Left ventricle myocardium inferior (tissue), 1 donor: ENCODE measurements around the gene BASP1. TPM values are rescaled to one million over a fixed set of nuclear protein-coding genes. Genes with fewer than 3 reads are reported as not detected.

Experiments
- DNase-seq: peaks from one replicate; pipeline ENCODE4 v3.0.0-alpha.2; 2020
- H3K27ac ChIP-seq: fragments of 200-600 bp; replicated peaks from 2 replicates; pipeline ENCODE4 v1.8.0; 2021
- H3K27me3 ChIP-seq: fragments of 200-600 bp; 2 replicates; pipeline ENCODE4 v1.8.0; 2021; ENCODE audit warnings: low read depth
- H3K36me3 ChIP-seq: fragments of 200-600 bp; 2 replicates; pipeline ENCODE4 v1.8.0; 2021
- H3K4me1 ChIP-seq: fragments of 200-600 bp; 2 replicates; pipeline ENCODE4 v1.8.0; 2021
- H3K4me3 ChIP-seq: fragments of 200-600 bp; 2 replicates; pipeline ENCODE4 v1.8.0; 2021; ENCODE audit warnings: mild to moderate bottlenecking, moderate library complexity
- H3K9me3 ChIP-seq: fragments of 200-600 bp; replicated peaks from 2 replicates; pipeline ENCODE4 v1.8.0; 2021
- CTCF ChIP-seq: fragments of 200-600 bp; IDR thresholded peaks from 2 replicates; pipeline ENCODE4 v1.8.0; 2021; ENCODE audit warnings: antibody characterized with exemption, mild to moderate bottlenecking, borderline replicate concordance
- intact Hi-C: fragments of 100-400 bp; cut with micrococcal nuclease; formaldehyde crosslinking; loops from one replicate; pipeline ENCODE4 v1.11.0; 2022
- total RNA-seq: library from RNA; stranded (reverse); fragmentation: NEBNext Ultra II Directional; extraction: Animal tissue kit (Norgen Biotek cat#: 25700); gene quantifications from one replicate; pipeline ENCODE4 v1.2.1, GENCODE V29; 2021
- donor health status: DM: no; HTN: yes; CAD: no; lungs with severe emphysema.

Gene BASP1
- total RNA-seq, 1 donor from 2014 or later, result 3.7 TPM

DNA sequence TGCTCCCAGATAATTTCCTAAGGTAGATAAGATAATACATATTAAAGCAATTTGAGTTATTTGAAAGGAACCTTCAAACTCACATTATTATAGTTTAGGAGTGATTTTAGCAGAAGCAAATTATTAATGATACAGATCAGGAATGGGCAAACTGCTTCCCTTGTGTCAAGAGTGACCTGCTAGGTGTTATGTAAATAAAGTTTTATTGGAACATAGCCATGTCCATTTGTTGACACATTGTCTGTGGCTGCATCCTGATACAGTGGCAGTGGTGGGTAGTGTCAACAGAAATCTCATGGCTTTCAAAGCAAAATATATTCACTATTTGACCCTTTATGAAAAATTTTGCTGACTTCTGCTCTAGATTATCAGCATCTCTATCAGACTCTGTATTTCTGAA lies 11.4 kb upstream of the BASP1 start:
- H3K36me3 ChIP-seq, result no peaks in the 10 kb centered on the region
- peaks cover 95% of the 10 kb centered on the region for H3K27me3 ChIP-seq
- H3K4me3 ChIP-seq, result no peak overlapping the region
- DNase-seq, result no peak
- no peak overlapping the region for H3K27ac ChIP-seq
- intact Hi-C loops, result no loop called here
- no peaks in the 10 kb centered on the region for H3K4me1 ChIP-seq
- no peaks in the 10 kb centered on the region for H3K9me3 ChIP-seq
- TF ChIP-seq CTCF, result no peak

DNA sequence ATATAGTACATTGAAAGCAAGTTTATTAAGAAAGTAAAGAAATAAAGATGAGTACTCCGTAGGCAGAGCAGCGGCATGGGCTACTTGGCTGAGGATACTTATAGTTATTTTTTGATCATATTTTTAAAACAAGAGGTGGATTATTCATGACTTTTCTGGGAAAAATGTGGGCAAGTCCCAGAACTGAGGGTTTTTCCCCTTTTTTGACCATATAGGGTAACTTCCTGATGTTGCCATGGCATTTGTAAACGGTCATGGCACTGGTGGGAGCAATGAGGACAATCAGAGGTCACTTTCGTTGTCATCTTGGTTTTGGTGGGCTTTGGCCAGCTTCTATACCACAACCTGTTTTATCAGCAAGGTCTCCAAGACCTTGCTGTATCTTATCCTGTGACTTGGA lies 5.2 kb upstream of the BASP1 start:
- Histone ChIP-seq H3K4me3 (no peak overlapping the region), H3K9me3 (no peaks in the 10 kb centered on the region), H3K36me3 (no peaks in the 10 kb centered on the region), H3K27me3 (peaks cover 90% of the 10 kb centered on the region), H3K27ac (no peak overlapping the region), H3K4me1 (peaks cover 7% of the 10 kb centered on the region)
- DNase-seq, result no peak
- intact Hi-C loops, result no loop called here
- TF ChIP-seq CTCF, result no peak

GRCh38 chr5:17212996-17213395 lies 4.4 kb upstream of the BASP1 start:
- no peak for TF ChIP-seq CTCF

DNA sequence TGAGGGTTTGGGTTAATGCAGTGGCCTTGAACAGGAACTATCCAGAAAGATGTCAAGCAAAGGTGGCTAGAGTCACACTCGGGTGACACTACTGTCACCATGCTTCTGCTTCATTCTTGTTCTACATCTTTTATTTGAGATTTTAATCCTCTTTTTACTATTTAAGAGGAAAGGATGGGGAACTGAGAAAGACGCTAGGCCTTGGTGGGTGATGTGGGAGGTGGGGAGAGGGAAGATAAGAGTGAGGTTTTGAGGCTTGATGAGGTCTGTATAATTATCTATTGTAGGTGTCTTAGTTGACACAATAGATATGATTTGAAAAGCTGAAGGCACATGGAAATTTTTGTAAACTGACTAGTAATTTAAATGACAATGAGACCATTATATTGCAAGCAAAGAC lies 3.5 kb upstream of the BASP1 start:
- Histone ChIP-seq H3K27me3 (peaks cover 90% of the 10 kb centered on the region), H3K4me1 (peaks cover 23% of the 10 kb centered on the region), H3K9me3 (no peaks in the 10 kb centered on the region), H3K27ac (no peak overlapping the region), H3K36me3 (no peaks in the 10 kb centered on the region), H3K4me3 (no peak overlapping the region)
- no peak for DNase-seq
- intact Hi-C loops, result no loop called here
- TF ChIP-seq CTCF, result no peak

More at GRCh38 chr5:17212996-17213395, 4.4 kb upstream of the BASP1 start:
- Histone ChIP-seq H3K4me1 (peaks cover 14% of the 10 kb centered on the region), H3K36me3 (no peaks in the 10 kb centered on the region), H3K4me3 (no peak overlapping the region), H3K27me3 (peaks cover 90% of the 10 kb centered on the region), H3K27ac (no peak overlapping the region), H3K9me3 (no peaks in the 10 kb centered on the region)
- intact Hi-C loops, result no loop called here
- no peak for DNase-seq

GRCh38 chr5:17214893-17215292 lies 2.5 kb upstream of the BASP1 start:
- no peaks in the 10 kb centered on the region for H3K9me3 ChIP-seq
- no peak for DNase-seq
- no peaks in the 10 kb centered on the region for H3K36me3 ChIP-seq
- H3K27me3 ChIP-seq, result peaks cover 93% of the 10 kb centered on the region
- intact Hi-C loops, result loop anchor here (5.0 kb wide), 1 partner anchor 1097 kb away; no protein-coding TSS in a partner anchor
- H3K4me1 ChIP-seq, result peaks cover 25% of the 10 kb centered on the region
- no peak overlapping the region for H3K27ac ChIP-seq
- H3K4me3 ChIP-seq, result no peak overlapping the region
- TF ChIP-seq CTCF, result no peak

GRCh38 chr5:17215361-17215760 lies 2.1 kb upstream of the BASP1 start:
- Histone ChIP-seq H3K36me3 (no peaks in the 10 kb centered on the region), H3K4me1 (peaks cover 25% of the 10 kb centered on the region), H3K9me3 (no peaks in the 10 kb centered on the region), H3K4me3 (no peak overlapping the region), H3K27ac (no peak overlapping the region), H3K27me3 (peaks cover 93% of the 10 kb centered on the region)
- TF ChIP-seq CTCF, result no peak
- no peak for DNase-seq
- intact Hi-C loops, result loop anchor here (5.0 kb wide), 1 partner anchor 1097 kb away; no protein-coding TSS in a partner anchor
